ENCODE data around the gene ADAMTS17. TPM values are rescaled to one million over a fixed set of nuclear protein-coding genes. Genes with fewer than 3 reads are reported as not detected.

The ADAMTS17 gene
- total RNA-seq, 1 donor, result 7.6 TPM

- H3K9me3 ChIP-seq (ENCODE audit: low read depth, low read length), result no peaks in the 10 kb centered on the region
- H3K4me3 ChIP-seq (ENCODE audit: low read length), result no peak overlapping the region
- no peaks in the 10 kb centered on the region for H3K27me3 ChIP-seq (ENCODE audit: insufficient read depth, low read length)
- H3K4me1 ChIP-seq (ENCODE audit: insufficient read depth, low read length), result no peaks in the 10 kb centered on the region
Measured at GRCh38 chr15:100039994-100040393, 301.8 kb downstream of the ADAMTS17 start.

GRCh38 chr15:100038736-100039135 lies 303.0 kb downstream of the ADAMTS17 start:
- Histone ChIP-seq H3K4me3 (ENCODE audit: low read length) (no peak overlapping the region), H3K27me3 (ENCODE audit: insufficient read depth, low read length) (no peaks in the 10 kb centered on the region), H3K9me3 (ENCODE audit: low read depth, low read length) (no peaks in the 10 kb centered on the region), H3K4me1 (ENCODE audit: insufficient read depth, low read length) (no peaks in the 10 kb centered on the region)

GRCh38 chr15:100037901-100038300 lies 303.9 kb downstream of the ADAMTS17 start:
- no peaks in the 10 kb centered on the region for H3K4me1 ChIP-seq (ENCODE audit: insufficient read depth, low read length)
- H3K27me3 ChIP-seq (ENCODE audit: insufficient read depth, low read length), result no peaks in the 10 kb centered on the region
- H3K4me3 ChIP-seq (ENCODE audit: low read length), result no peak overlapping the region
- no peaks in the 10 kb centered on the region for H3K9me3 ChIP-seq (ENCODE audit: low read depth, low read length)

DNA sequence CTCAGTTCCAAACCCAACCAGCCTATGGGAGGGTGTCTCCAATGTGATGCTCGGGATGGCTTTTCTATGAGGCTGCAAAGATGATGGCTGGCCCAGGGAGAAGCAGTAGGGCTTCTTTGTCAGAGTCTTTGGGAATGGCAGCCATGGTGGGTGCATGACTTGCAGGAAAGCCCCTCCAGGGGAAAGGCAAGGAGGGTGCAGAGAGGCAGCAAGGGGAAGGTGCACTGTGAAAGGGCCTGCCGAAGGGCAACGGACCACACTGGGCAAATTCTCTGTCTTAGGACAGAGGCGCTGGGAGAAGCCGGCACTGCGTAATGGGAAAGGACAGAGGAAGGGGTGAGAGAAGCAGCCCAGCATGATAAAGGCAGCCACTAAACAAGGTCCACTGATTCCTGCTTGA lies 305.8 kb downstream of the ADAMTS17 start:
- Histone ChIP-seq H3K27me3 (ENCODE audit: insufficient read depth, low read length) (no peaks in the 10 kb centered on the region), H3K9me3 (ENCODE audit: low read depth, low read length) (no peaks in the 10 kb centered on the region), H3K4me1 (ENCODE audit: insufficient read depth, low read length) (no peaks in the 10 kb centered on the region), H3K4me3 (ENCODE audit: low read length) (no peak overlapping the region)

DNA sequence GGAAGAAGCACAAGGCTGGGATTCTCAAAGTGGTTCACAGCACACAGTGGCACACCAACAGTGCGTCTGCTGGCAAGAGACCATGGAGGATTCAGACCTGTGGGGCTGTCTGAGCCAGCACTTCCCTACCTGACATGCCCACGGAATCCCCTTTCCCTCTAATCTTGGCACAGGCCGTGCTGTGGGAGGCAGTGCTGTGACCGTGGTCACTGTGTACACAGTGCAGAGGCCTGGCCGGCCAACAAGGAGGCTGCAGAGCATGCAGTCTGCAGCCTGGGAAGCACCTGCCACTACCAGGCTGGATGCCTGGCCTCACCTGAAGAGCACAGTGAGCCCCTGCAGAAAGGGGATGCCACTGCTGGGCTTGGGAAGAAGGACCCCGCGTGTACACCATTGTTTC lies 307.6 kb downstream of the ADAMTS17 start:
- H3K9me3 ChIP-seq (ENCODE audit: low read depth, low read length), result no peaks in the 10 kb centered on the region
- no peak overlapping the region for H3K4me3 ChIP-seq (ENCODE audit: low read length)
- H3K4me1 ChIP-seq (ENCODE audit: insufficient read depth, low read length), result no peaks in the 10 kb centered on the region
- no peaks in the 10 kb centered on the region for H3K27me3 ChIP-seq (ENCODE audit: insufficient read depth, low read length)

DNA sequence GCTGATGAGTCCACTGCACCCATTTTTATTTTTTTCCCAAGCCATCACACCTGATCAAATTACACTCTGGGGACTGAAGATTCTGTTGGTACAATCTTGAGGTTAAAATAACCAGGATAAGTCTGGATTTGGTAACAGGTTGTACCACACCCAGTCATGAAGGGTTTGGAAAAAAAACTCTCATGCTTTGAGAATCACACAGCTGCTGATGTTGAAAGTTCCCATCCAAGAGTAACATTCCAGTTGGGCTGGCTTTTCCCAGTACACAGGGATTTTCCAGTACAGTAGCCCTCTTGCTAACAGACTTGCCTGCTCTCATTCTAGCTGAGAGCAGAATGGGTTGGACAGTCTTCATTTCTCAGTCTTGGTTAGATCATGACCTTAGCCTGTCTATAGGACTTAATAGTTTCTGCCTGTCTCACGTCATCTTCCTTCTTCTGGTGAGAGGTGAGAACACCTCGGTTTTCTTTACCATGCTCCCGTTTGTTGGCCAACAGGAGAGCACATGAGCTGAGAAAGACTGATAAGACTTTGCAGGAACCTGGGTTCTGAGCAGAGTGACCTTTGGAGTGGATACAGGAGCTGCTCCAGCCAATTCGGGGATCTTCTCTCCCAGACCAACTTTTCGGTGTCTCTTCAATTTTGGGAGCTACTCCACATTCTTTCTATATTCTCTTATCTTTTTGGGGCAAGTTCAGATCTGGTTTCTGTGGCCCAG lies 308.5 kb downstream of the ADAMTS17 start:
- Histone ChIP-seq H3K4me1 (ENCODE audit: insufficient read depth, low read length) (no peaks in the 10 kb centered on the region), H3K27me3 (ENCODE audit: insufficient read depth, low read length) (no peaks in the 10 kb centered on the region), H3K9me3 (ENCODE audit: low read depth, low read length) (no peaks in the 10 kb centered on the region)

DNA sequence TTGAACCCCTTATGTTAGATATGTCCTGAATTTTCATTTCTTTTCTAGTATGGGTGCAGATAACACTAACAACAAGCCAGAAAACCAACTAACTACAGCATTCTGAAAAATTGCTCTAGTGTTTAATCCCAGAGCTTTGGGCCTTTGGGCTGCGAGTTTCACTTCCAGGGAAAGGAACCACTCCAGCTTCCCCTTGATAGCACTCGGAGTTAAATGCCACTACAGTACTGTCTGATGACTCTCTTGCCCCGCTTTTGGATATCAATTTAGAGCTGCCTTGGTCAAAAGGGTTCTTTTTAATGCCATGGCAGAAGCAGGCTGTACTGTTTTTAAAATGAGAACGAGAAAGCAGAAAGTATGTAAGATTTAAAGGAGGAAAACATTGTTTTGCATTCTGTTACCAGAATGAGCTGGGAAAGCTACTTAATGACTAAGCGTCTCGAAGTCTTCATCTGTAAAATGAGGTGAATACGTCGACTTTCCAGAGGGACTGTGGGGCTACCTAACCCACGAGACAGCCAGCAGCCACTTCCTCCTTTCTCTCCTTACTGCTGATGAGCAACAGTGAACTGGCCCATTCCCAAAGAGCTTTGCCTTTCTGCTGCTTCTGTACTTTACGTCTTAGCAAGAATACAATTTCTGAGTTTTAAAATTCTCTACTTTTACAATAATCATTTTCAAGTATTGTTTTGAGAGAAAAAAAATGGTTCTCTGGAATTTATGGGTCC lies 309.3 kb downstream of the ADAMTS17 start:
- Histone ChIP-seq H3K27me3 (ENCODE audit: insufficient read depth, low read length) (no peaks in the 10 kb centered on the region), H3K4me3 (ENCODE audit: low read length) (no peak overlapping the region), H3K9me3 (ENCODE audit: low read depth, low read length) (no peaks in the 10 kb centered on the region), H3K4me1 (ENCODE audit: insufficient read depth, low read length) (no peaks in the 10 kb centered on the region)

More for the DNA sequence above, 308.5 kb downstream of the ADAMTS17 start:
- H3K4me3 ChIP-seq (ENCODE audit: low read length), result no peak overlapping the region

DNA sequence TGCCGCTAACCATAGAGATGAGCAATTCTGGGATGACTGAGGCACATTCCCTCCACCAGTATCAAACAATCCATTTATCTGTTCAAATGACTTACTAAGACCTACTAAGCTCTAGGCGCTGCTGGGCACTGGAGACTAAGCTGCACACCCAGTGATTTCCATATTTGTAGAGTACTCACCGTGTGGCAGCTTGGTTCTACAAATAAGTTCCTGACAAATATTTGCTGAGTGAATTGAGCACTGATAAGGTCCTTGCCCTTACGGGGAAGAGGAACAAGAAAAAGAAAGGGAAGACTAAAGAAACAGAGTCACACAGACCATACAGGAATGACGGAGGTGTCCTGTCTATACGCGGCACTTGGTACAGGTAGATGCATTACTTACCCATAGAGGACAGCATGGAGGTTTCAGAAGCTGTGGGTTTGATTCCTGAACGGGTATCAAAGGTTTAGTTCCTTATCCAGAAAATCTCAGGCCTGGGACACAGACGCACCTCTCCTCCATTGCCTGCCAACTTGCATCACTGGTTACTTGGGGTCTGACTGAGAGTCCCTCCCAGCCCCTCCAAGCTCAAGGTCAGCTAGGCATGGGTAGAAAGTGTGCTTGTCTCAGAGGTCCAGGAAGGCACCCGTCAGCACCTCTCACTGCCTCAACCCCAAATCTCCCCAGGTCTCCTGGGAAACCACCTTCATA lies 310.0 kb downstream of the ADAMTS17 start:
- no peaks in the 10 kb centered on the region for H3K27me3 ChIP-seq (ENCODE audit: insufficient read depth, low read length)
- H3K9me3 ChIP-seq (ENCODE audit: low read depth, low read length), result no peaks in the 10 kb centered on the region
- H3K4me1 ChIP-seq (ENCODE audit: insufficient read depth, low read length), result no peaks in the 10 kb centered on the region
- no peak overlapping the region for H3K4me3 ChIP-seq (ENCODE audit: low read length)

DNA sequence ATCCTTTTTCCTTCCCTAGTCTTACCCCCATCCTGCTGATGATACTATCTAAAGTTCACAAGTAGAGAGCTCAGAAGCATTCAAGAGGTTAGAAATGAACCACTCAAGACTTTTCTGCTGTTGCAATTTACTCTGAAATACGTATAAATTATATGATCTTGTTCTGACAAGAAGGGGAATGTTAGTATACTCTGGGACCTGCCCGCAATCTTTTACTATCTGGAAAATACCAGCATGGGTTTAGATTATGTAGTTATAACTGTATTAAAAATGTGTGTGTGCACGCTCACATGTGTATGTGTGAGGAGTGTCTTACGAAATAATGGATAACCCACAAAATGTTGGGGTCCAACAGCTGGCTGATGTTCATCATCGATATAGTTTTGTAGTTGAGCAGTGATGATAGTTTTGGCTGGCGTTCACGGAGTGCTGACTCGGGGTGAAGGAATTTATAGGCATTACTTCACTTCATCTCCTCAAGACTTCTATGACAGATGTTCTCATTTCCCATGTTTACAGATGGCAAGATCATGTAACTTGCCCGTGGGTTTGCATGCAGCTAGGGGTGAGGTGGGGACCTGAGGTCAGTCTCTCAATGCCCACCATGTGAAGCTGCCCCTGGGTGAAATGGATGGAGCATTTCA lies 311.1 kb downstream of the ADAMTS17 start:
- Histone ChIP-seq H3K4me3 (ENCODE audit: low read length) (no peak overlapping the region), H3K27me3 (ENCODE audit: insufficient read depth, low read length) (no peaks in the 10 kb centered on the region), H3K9me3 (ENCODE audit: low read depth, low read length) (no peaks in the 10 kb centered on the region), H3K4me1 (ENCODE audit: insufficient read depth, low read length) (no peaks in the 10 kb centered on the region)

GRCh38 chr15:100029868-100030479 lies 311.8 kb downstream of the ADAMTS17 start:
- H3K9me3 ChIP-seq (ENCODE audit: low read depth, low read length), result no peaks in the 10 kb centered on the region
- H3K4me1 ChIP-seq (ENCODE audit: insufficient read depth, low read length), result no peaks in the 10 kb centered on the region
- no peak overlapping the region for H3K4me3 ChIP-seq (ENCODE audit: low read length)
- H3K27me3 ChIP-seq (ENCODE audit: insufficient read depth, low read length), result no peaks in the 10 kb centered on the region

DNA sequence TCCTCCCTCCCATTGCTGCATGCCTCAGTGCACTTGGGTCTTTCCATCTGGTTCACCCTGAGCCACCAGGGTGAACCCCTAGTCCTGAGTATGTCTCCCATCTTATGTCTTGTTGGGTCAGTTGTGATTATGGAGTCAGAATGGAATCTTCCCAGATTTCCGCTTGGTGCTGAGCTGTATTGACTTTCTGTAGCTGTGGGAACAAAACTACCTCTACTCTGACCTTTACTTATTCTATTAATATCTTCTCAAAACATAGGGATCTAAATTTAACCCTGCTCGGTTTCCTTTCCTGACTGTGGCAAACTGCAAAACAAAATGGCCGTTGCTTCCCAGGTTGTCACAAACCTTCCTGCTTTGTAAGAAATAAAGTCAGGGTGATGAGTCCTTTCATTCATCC lies 312.7 kb downstream of the ADAMTS17 start:
- Histone ChIP-seq H3K9me3 (ENCODE audit: low read depth, low read length) (no peaks in the 10 kb centered on the region), H3K4me3 (ENCODE audit: low read length) (no peak overlapping the region), H3K27me3 (ENCODE audit: insufficient read depth, low read length) (no peaks in the 10 kb centered on the region), H3K4me1 (ENCODE audit: insufficient read depth, low read length) (no peaks in the 10 kb centered on the region)

DNA sequence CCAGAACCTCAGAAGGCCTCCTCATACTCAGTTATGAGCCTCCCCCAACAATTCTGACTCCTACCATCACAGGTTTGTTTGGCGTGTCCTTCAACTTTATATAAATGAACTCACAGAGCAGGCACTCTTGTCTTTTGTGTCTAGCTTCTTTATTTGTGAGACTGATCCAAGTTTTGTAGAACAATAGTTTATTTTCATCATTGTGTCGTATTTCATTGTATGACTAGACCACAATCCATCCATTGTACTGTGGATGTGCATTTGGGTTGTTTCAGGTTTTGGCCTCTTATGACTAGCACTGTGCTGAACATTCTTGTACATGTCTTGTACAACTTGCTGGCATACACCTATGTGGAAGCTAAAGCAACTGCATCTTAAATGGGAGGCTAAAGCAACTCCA lies 315.7 kb downstream of the ADAMTS17 start:
- Histone ChIP-seq H3K27me3 (ENCODE audit: insufficient read depth, low read length) (no peaks in the 10 kb centered on the region), H3K4me1 (ENCODE audit: insufficient read depth, low read length) (no peaks in the 10 kb centered on the region), H3K9me3 (ENCODE audit: low read depth, low read length) (no peaks in the 10 kb centered on the region), H3K4me3 (ENCODE audit: low read length) (no peak overlapping the region)

DNA sequence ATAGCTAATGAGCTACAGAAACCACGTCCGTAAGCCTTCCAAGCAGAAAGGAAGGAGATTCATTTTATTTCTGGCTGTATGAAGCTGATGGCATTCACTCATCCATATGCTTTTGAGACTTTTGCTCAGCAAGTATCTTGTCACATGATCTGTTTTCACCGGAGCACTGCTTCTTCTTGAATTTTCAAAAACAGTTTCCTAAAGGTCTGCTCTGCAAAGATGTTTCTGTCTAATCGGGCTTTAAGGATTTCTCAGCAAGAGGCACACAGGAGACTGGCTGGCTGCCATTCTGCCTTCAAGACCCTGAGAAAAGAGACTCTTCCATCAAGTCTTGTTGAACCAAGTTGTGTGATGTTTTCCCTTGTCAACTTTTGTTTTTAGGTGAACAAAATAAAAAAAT lies 319.0 kb downstream of the ADAMTS17 start:
- Histone ChIP-seq H3K27me3 (ENCODE audit: insufficient read depth, low read length) (no peaks in the 10 kb centered on the region), H3K9me3 (ENCODE audit: low read depth, low read length) (no peaks in the 10 kb centered on the region), H3K4me1 (ENCODE audit: insufficient read depth, low read length) (no peaks in the 10 kb centered on the region), H3K4me3 (ENCODE audit: low read length) (no peak overlapping the region)

- Histone ChIP-seq H3K9me3 (ENCODE audit: low read depth, low read length) (no peaks in the 10 kb centered on the region), H3K4me3 (ENCODE audit: low read length) (no peak overlapping the region), H3K4me1 (ENCODE audit: insufficient read depth, low read length) (no peaks in the 10 kb centered on the region), H3K27me3 (ENCODE audit: insufficient read depth, low read length) (no peaks in the 10 kb centered on the region)
Measured at GRCh38 chr15:100022391-100022790, 319.4 kb downstream of the ADAMTS17 start.

DNA sequence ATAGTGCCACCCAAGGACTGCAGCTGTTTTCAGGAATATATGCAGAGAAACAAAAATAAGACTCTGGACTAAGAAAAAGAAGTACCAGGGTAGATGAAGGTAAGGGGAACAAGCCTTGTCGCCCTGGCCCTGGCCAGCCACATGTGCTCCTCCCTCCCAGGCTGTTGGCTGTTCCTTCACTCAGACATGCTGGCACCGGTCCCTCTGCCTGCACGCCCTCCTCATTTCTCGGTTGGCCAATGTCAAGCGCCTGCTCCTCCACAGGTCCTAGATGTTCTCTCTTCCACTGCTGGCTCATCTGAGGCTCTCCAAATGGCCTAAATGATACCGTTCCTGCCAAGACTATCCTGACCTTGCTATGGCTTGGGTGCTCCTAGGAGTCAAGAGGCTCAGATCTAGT lies 320.1 kb downstream of the ADAMTS17 start:
- no peak overlapping the region for H3K4me3 ChIP-seq (ENCODE audit: low read length)
- H3K27me3 ChIP-seq (ENCODE audit: insufficient read depth, low read length), result no peaks in the 10 kb centered on the region
- H3K9me3 ChIP-seq (ENCODE audit: low read depth, low read length), result no peaks in the 10 kb centered on the region
- H3K4me1 ChIP-seq (ENCODE audit: insufficient read depth, low read length), result no peaks in the 10 kb centered on the region
